ENCODE data around the gene HSFX2.
A peak's percentile ranks its signal among the peaks of the same experiment; 100 is the strongest.
"Not testable (repeated sequence)": the region's sequence is repeated elsewhere in the genome, so short reads cannot be mapped to it uniquely, and the experiment has no call there.

Gene HSFX2

DNA sequence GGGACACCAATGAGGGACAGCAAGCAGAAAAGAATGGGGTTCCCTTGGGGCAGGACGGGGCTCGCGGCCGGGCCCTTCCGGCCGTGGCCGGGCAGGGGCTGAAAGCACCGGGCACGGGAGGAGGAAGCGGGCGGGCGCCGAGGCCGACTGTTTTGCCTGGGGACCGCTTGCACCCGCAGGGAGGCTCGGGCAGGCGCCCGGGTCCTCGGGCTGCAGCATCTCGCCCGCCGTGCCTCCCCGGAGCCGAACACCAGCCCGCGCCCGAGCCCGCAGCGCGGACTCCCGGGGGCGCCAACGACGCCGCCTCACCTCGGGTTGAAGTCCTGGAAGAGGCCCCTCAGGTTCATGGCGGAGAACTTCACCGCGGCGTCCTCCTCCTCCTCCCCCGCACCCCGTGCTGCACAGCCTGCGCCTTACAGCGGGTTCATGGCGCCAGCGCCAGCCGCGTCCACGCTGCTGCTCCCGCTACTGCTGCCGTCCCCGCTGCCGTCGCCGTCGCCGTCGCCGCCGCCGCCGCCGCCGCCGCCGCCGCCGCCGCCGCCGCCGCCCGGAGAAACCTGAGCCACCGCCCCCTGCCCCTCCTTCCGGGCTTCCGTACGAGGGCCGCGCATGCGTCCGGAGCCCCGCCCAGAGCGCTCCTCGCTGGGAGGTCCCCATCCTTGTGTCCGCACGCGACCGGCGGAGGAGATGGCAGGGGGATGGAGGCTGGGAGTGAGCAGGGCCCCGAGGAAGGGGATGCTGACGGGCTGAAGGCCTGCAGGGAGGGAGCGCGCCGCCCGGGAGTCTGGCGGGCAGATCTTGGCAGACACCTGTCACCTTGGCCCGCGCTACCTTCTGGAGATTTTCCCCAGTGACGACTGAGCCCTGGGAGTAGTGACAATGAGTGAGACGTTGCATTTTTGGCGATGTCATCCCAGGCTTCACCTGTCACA is 36.4 kb upstream of the HSFX2 start, which contains the start of gene TMEM185A:
TSS of gene TMEM185A (minus strand) at position 559 of the 932 bp plus-strand sequence. CDS start at position 347, 212 bp downstream.
- peak; percentile 7 for DNase-seq (ENCODE audit: low read depth)
- peak within 1 kb of the TSS; percentile 80 for H3K4me3 ChIP-seq (ENCODE audit: low read depth, low read length)
- TF ChIP-seq, protein P1, sequence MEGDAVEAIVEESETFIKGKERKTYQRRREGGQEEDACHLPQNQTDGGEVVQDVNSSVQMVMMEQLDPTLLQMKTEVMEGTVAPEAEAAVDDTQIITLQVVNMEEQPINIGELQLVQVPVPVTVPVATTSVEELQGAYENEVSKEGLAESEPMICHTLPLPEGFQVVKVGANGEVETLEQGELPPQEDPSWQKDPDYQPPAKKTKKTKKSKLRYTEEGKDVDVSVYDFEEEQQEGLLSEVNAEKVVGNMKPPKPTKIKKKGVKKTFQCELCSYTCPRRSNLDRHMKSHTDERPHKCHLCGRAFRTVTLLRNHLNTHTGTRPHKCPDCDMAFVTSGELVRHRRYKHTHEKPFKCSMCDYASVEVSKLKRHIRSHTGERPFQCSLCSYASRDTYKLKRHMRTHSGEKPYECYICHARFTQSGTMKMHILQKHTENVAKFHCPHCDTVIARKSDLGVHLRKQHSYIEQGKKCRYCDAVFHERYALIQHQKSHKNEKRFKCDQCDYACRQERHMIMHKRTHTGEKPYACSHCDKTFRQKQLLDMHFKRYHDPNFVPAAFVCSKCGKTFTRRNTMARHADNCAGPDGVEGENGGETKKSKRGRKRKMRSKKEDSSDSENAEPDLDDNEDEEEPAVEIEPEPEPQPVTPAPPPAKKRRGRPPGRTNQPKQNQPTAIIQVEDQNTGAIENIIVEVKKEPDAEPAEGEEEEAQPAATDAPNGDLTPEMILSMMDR (IDR thresholded peaks at IDR 0.05; ENCODE audit: low read depth, low read length, missing control alignments): no peak

DNA sequence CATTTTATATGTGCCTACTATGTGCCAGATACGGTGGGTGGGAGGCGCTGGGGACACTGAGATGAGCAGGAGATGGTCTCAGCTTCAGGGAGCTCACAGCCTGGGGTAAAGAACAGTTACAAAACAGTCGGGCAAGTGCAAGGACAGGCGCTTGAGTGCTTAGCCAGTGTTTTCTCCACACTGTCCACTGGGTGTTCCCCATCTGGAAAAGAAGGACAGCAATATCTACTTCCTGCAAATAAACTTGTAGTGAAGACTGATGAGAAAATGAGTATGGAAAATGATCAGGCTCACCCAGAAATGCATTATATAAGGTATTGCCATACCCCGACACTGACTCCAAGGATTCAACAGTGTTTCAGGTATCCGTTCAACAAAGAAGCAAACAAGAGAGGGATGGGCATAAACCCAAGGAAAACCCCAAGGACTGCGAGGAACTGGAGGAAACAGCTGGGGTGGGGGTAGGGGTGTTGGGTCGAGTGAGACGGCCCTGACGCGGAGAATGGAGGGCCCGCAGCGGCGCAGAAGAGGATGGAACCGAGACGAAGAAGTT is 35.6 kb upstream of the HSFX2 start:
- H3K4me3 ChIP-seq (ENCODE audit: low read depth, low read length): peak overlapping the region; percentile 80
- DNase-seq (ENCODE audit: low read depth): no peak
- TF ChIP-seq, protein P1 (IDR thresholded peaks at IDR 0.05; ENCODE audit: low read depth, low read length, missing control alignments): no peak

DNA sequence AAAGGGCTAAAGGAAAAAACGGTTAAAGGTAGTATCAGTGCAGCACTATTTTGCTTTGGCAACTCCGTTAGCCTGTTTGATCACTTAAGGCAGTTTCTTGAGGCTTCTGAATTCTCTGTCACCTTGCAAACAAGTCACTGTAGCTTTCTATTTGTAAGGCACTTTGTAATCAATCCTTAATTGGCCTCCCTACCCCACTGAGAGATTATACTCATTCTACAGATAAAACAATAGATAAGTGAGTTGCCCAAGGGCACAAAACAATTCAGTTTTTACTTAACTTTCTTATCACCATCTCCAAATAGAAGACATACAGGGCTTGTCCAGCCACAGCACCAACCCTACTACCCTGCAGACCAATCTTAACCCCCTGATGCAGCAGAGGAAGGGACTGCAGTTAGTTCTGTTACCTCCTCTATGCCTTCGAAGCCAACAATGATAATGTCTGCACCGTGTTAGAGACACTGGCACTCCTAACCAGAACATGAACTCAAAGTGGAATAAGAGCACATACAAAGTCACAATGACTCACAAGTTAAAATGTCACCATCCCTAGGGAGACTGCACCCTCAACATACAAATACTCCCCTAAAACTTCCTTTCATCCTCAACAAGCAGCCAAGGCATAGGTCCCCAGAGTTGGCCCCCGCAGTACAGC is 34.7 kb upstream of the HSFX2 start:
- H3K4me3 ChIP-seq (ENCODE audit: low read depth, low read length): no peak overlapping the region
- TF ChIP-seq, protein P1 (IDR thresholded peaks at IDR 0.05; ENCODE audit: low read depth, low read length, missing control alignments): no peak
- no peak for DNase-seq (ENCODE audit: low read depth)

DNA sequence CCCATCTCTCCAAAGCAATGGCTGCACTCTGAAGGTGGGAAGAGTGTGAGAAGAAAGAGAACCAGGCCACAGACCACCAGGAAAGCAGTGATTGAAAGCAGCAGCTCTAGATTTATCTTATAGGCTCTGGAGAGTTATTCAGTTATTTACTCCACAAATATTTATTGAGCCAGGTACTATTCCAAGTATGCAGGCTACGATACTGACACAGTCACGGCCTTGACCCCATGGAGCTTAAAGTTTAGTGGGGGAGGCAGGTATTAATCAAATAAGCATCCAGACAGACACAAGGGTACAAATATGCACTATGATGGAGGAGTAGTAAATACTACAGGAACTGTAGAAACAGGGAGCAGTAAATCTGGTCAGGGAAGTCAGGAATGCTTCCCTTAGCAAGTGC is 33.7 kb upstream of the HSFX2 start:
- DNase-seq (ENCODE audit: low read depth): no peak
- no peak overlapping the region for H3K4me3 ChIP-seq (ENCODE audit: low read depth, low read length)
- TF ChIP-seq, protein P1 (IDR thresholded peaks at IDR 0.05; ENCODE audit: low read depth, low read length, missing control alignments): no peak

DNA sequence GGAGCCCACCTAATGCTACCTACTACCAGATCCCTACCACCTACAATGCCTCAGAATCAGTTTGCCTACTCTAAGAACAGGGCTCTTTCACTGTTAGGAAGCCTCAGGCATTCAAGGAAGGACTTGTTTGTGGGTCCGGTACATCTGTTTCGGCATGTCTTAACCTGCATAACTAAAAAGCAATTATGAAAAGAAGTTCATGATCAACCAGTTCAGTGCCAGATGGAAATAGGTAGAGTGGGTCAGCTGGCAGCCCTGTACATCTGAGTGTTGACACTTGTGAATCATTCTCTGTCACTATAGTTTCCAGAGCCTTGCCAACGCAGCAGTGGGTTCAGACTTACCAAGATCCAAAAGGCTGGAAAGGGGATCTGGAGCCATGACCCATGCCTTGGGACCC is 33.2 kb upstream of the HSFX2 start:
- TF ChIP-seq, protein P1 (IDR thresholded peaks at IDR 0.05; ENCODE audit: low read depth, low read length, missing control alignments): no peak
- no peak overlapping the region for H3K4me3 ChIP-seq (ENCODE audit: low read depth, low read length)
- DNase-seq (ENCODE audit: low read depth): no peak

DNA sequence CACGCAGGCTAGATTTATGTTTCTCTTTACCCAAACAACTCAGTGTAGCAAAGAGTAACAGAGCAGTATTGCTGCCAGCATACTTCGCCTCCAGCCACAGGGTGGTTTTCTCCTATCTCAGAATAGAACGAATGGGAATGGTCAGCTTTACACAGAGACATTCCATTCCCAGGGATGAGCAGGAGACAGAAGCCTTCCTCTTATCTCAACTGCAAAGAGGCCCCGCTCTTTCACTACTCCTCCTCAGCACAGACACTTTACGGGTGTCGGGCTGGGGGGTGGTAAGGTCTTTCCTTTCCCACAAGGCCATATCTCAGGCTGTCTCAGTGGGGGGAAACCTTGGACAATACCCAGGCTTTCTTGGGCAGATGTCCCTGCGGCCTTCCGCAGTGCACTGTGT is 31.7 kb upstream of the HSFX2 start:
- DNase-seq (ENCODE audit: low read depth); H3K4me3 ChIP-seq (ENCODE audit: low read depth, low read length): not testable (repeated sequence)

DNA sequence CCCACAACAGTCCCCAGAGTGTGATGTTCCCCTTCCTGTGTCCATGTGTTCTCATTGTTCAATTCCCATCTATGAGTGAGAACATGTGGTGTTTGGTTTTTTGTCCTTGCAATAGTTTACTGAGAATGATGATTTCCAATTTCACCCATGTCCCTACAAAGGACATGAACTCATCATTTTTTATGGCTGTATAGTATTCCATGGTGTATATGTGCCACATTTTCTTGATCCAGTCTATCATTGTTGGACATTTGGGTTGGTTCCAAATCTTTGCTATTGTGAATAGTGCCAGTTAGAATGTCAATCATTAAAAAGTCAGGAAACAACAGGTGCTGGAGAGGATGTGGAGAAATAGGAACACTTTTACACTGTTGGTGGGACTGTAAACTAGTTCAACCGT is 24.5 kb upstream of the HSFX2 start:
- not testable (repeated sequence) for H3K4me3 ChIP-seq (ENCODE audit: low read depth, low read length); DNase-seq (ENCODE audit: low read depth)

All from GM12864 (cell line).